ENCODE results near the gene SEPTIN3.

SEPTIN3 gene

GRCh38 chr22:41939981-41940831 is 29.0 kb upstream of the SEPTIN3 start:
- Histone ChIP-seq H3K4me3 (ENCODE audit: low read depth, low read length) (no peak overlapping the region), H3K36me3 (peaks cover 79% of the 10 kb centered on the region), H3K27me3 (no peaks in the 10 kb centered on the region), H3K4me1 (peaks cover 14% of the 10 kb centered on the region), H3K9me3 (no peaks in the 10 kb centered on the region)
- TF ChIP-seq, protein P1, sequence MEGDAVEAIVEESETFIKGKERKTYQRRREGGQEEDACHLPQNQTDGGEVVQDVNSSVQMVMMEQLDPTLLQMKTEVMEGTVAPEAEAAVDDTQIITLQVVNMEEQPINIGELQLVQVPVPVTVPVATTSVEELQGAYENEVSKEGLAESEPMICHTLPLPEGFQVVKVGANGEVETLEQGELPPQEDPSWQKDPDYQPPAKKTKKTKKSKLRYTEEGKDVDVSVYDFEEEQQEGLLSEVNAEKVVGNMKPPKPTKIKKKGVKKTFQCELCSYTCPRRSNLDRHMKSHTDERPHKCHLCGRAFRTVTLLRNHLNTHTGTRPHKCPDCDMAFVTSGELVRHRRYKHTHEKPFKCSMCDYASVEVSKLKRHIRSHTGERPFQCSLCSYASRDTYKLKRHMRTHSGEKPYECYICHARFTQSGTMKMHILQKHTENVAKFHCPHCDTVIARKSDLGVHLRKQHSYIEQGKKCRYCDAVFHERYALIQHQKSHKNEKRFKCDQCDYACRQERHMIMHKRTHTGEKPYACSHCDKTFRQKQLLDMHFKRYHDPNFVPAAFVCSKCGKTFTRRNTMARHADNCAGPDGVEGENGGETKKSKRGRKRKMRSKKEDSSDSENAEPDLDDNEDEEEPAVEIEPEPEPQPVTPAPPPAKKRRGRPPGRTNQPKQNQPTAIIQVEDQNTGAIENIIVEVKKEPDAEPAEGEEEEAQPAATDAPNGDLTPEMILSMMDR (IDR thresholded peaks at IDR 0.05; ENCODE audit: low read depth, low read length): no peak
- no peak for DNase-seq

- peak overlapping the region; percentile 7; the same call in 1 of the 2 replicates for H3K4me3 ChIP-seq (ENCODE audit: low read depth, low read length)
- no peaks in the 10 kb centered on the region for H3K9me3 ChIP-seq
- peak; percentile 89 for DNase-seq
- TF ChIP-seq, protein P1 (IDR thresholded peaks at IDR 0.05; ENCODE audit: low read depth, low read length): peak; percentile 90
- H3K27me3 ChIP-seq: no peaks in the 10 kb centered on the region
- H3K36me3 ChIP-seq: peaks cover 76% of the 10 kb centered on the region
- H3K4me1 ChIP-seq: peaks cover 12% of the 10 kb centered on the region
These were observed 28.1 kb upstream of the SEPTIN3 start for GRCh38 chr22:41940832-41941765.

DNA sequence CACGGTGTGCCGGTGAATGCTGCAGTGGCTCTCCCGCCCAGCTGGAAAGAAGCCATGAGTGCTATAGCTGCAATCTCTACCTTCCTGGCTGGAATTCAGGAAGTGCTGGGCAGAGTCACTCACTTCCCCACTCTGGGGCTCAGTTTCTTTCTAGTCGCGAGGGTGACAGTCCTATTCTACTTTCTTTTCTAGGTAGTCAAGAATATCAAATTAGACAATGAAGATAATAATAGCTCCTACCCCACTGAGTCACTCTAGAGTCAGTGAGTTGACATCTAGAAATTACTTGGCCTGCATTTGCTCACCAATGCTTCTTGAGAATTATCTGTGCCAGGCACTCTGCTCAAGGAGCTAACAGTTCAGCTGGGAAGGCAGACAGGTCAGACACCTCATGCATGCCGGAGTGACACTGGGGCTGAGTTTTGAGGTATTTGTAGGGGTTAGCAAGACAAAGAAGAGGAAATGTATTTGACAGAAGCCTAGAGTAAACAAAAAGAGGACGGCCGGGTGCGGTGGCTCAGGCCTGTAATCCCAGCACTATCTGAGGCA is 25.5 kb upstream of the SEPTIN3 start:
- Histone ChIP-seq H3K36me3 (peaks cover 55% of the 10 kb centered on the region), H3K4me1 (peaks cover 11% of the 10 kb centered on the region)

GRCh38 chr22:41946629-41947423 is 22.4 kb upstream of the SEPTIN3 start, which contains the start of gene CENPM:
TSS of gene CENPM (minus strand) at chr22:41947152. CDS start at chr22:41947076, 76 bp downstream.
- peak within 1 kb of the TSS; percentile 89 for H3K4me3 ChIP-seq (ENCODE audit: low read depth, low read length)
- TF ChIP-seq, protein P1 (IDR thresholded peaks at IDR 0.05; ENCODE audit: low read depth, low read length): no peak

More for the DNA sequence above, 25.5 kb upstream of the SEPTIN3 start:
- H3K9me3 ChIP-seq: no peaks in the 10 kb centered on the region
- H3K27me3 ChIP-seq: no peaks in the 10 kb centered on the region
- TF ChIP-seq, protein P1 (IDR thresholded peaks at IDR 0.05; ENCODE audit: low read depth, low read length): no peak
- no peak overlapping the region for H3K4me3 ChIP-seq (ENCODE audit: low read depth, low read length)
- no peak for DNase-seq

DNA sequence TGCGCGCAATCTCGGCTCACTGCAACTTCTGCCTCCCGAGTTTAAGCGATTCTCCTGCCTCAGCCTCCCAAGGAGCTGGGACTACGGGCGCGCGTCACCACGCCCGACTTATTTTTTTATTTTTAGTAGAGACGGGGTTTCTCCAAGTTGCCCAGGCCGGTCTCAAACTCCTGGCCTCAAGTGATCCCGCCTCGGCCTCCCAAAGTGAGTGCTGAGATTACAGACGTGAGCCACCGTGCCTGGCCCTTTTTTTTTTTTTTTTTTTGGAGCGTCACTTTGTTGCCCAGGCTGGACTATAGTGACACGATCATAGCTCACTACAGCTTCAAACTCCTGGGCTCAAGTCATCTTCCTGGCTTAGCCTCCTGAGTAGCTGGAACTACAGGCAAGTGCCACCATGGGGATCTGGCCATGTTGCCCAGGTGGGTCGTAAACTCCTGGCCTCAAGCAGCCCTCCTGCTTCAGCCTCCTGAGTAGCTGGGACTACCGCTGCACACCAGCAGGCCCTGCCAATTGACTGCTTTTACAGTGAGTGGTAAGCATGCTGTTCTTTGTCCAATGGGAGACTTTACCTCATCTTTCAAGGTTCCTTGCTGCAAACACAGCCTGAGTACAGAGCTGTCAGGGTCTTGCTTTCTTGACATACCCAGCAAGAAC is 21.7 kb upstream of the SEPTIN3 start:
- TF ChIP-seq, protein P1 (IDR thresholded peaks at IDR 0.05; ENCODE audit: low read depth, low read length): no peak
- Histone ChIP-seq H3K9me3 (no peaks in the 10 kb centered on the region), H3K36me3 (peaks cover 22% of the 10 kb centered on the region), H3K4me3 (ENCODE audit: low read depth, low read length) (peak overlapping the region; percentile 89), H3K27me3 (no peaks in the 10 kb centered on the region), H3K4me1 (peaks cover 12% of the 10 kb centered on the region)
- no peak for DNase-seq

More at GRCh38 chr22:41946629-41947423, 22.4 kb upstream of the SEPTIN3 start, which contains the start of gene CENPM:
- H3K9me3 ChIP-seq: no peaks in the 10 kb centered on the region
- peaks cover 12% of the 10 kb centered on the region for H3K4me1 ChIP-seq
- H3K36me3 ChIP-seq: peaks cover 28% of the 10 kb centered on the region
- no peaks in the 10 kb centered on the region for H3K27me3 ChIP-seq
- peak; percentile 98 for DNase-seq

Measured in BE2C (cell line).